Measurements from ENCODE around the gene TGFBI.

- TF ChIP-seq MYC (IDR thresholded peaks at IDR 0.05; ENCODE audit: low read depth, low read length) (no peak), CTCF (IDR thresholded peaks at IDR 0.05; ENCODE audit: low read depth, low read length) (no peak), MAX (IDR thresholded peaks at IDR 0.05; ENCODE audit: low read depth, low read length) (no peak)
Observed at GRCh38 chr5:136098176-136098575, 69.4 kb downstream of the TGFBI start.

Data from NB4 (cell line).